Esophagus (tissue), 2 donors: ENCODE measurements around the gene VCY1B. TPM values are rescaled to one million over a fixed set of nuclear protein-coding genes. Genes with fewer than 3 reads are reported as not detected.
"Not testable (repeated sequence)": the region's sequence is repeated elsewhere in the genome, so short reads cannot be mapped to it uniquely, and the experiment has no call there.

Experiments used
- H3K27ac ChIP-seq, 2 donors: one replicate each; pipeline ENCODE4 v1.5.1; 2013; ENCODE audit warnings: low read depth in 2 of 2, mild to moderate bottlenecking in 2 of 2, inconsistent platforms in 1 of 2, low read length in 1 of 2, moderate library complexity in 1 of 2
- H3K27me3 ChIP-seq, 2 donors: one replicate each; pipeline ENCODE4 v1.6.1; 2013; ENCODE audit warnings: low read length in 2 of 2, control low read depth in 1 of 2, mild to moderate bottlenecking in 1 of 2; ENCODE audit not compliant: insufficient read depth in 2 of 2, control insufficient read depth in 1 of 2
- H3K36me3 ChIP-seq, 2 donors: one replicate each; pipeline ENCODE4 v1.6.1; 2013; ENCODE audit warnings: low read length in 1 of 2; ENCODE audit not compliant: control insufficient read depth in 2 of 2, insufficient read depth in 2 of 2
- H3K4me1 ChIP-seq, 2 donors: one replicate each; pipeline ENCODE4 v1.6.1; 2013; ENCODE audit warnings: low read length in 1 of 2; ENCODE audit not compliant: control insufficient read depth in 2 of 2, insufficient read depth in 2 of 2
- H3K4me3 ChIP-seq, 2 donors: one replicate each; pipeline ENCODE4 v1.5.1; 2013; ENCODE audit warnings: low read length in 2 of 2, mild to moderate bottlenecking in 2 of 2, low read depth in 1 of 2, moderate library complexity in 1 of 2
- H3K9me3 ChIP-seq, 2 donors: one replicate each; pipeline ENCODE4 v1.6.1; 2013; ENCODE audit warnings: mild to moderate bottlenecking in 2 of 2, low read depth in 1 of 2, low read length in 1 of 2, moderate library complexity in 1 of 2; ENCODE audit not compliant: control insufficient read depth in 2 of 2, insufficient read depth in 1 of 2
- WGBS, 2 donors: extraction: QIAGEN DNeasy Blood & Tissue Kit; methylation state at CpG; one replicate each; pipeline ENCODE4 v1.1.7; 2013; 5-methylcytosine and 5-hydroxymethylcytosine counted together
- polyA plus RNA-seq, 2 donors: library from polyadenylated mRNA; stranded (reverse); fragments of 200-250 nt; gene quantifications; one replicate each; pipeline ENCODE4 v1.2.3, GENCODE V29; 2013
- donor health status: healthy with polysubstance abuse.
- donor health status: Bipolar disorder and iron deficiency.

The VCY1B gene
- polyA plus RNA-seq = not detected

DNA sequence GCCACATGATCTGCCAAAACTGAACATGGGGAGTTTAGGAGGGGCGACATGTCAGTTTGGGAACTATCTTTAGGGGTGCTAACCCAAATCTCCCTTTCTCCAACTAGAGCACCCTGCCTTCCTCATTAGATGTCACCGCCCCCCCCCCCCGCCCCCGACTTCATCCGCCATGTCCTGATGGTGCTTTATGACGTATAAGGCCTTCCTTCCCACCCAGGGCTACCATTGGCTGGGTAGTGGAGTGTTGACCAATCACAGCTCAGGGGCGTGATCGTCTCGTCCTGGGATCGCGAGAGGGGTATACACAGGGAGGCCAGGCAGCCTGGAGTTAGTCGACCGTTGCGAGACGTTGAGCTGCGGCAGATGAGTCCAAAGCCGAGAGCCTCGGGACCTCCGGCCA is at the start of gene VCY1B:
Gene VCY1B (plus strand): TSS at position 301 of the 400 bp plus-strand sequence. CDS start 63 bp downstream, at position 364.
- not testable (repeated sequence) for H3K27me3 ChIP-seq, H3K27ac ChIP-seq, H3K9me3 ChIP-seq, H3K36me3 ChIP-seq, H3K4me1 ChIP-seq, H3K4me3 ChIP-seq
- no CpG with 5 or more reads among the region's 19 CpGs for WGBS, 2 donors

DNA sequence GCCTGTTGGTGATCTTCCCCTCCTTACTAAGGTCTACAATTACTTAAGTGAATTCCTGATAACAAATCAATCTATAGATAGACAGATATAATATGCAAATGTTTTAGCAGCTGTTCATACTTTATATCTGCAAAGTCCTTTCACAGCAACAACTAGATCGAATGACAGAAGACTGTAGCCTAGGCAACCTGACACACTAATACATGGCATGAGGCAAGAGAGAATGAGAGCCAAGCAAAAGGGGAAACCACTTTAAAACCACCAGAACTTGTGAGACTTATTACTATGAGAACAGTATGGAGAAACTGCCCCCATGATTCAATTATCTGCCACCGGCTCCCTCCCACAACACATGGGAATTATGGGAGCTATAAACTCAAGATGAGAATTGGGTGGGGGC is 44.1 kb upstream of the VCY1B start:
- H3K27ac ChIP-seq, H3K27me3 ChIP-seq, H3K4me3 ChIP-seq, H3K4me1 ChIP-seq, H3K36me3 ChIP-seq, H3K9me3 ChIP-seq: not testable (repeated sequence)
- WGBS, 2 donors = no CpG with 5 or more reads among the region's 2 CpGs

- not testable (repeated sequence) for H3K4me3 ChIP-seq, H3K36me3 ChIP-seq, H3K27ac ChIP-seq, H3K9me3 ChIP-seq, H3K4me1 ChIP-seq, H3K27me3 ChIP-seq
- WGBS, 2 donors = no CpG with 5 or more reads among the region's 2 CpGs
These were observed 25.6 kb upstream of the VCY1B start for GRCh38 chrY:14030395-14030794.

DNA sequence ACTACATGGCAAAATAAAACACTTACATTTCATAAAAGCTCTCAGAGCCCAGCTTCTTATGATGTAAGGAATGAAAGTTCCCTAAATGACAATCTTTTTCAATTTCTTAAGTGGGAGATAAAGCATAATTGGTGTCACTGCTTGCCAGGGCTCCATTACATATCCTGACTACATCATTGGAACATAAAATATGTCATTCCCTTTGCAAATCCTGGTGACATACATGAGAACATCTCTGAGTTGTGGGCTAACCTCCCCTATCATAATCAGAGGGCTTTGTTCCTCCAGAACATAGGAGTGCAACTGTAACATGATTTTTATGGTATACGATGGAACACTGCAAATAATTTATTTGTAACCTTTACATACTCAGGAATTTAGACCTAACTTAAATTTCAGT is 29.9 kb downstream of the VCY1B start:
- Histone ChIP-seq H3K9me3 (no peaks in the 10 kb centered on the region), H3K27ac (no peak overlapping the region), H3K4me1 (no peaks in the 10 kb centered on the region), H3K4me3 (no peak overlapping the region), H3K27me3 (no peaks in the 10 kb centered on the region), H3K36me3 (no peaks in the 10 kb centered on the region)
- 56% methylated on average over 1 of the region's 1 CpG; no CpG with 5 or more reads in 1 of the 2 donors for WGBS, 2 donors

Other genes with a start within 250 kb of the VCY1B start
- gene VCY, start 69.8 kb upstream of the VCY1B start, polyA plus RNA-seq = not detected